SK-N-MC (cell line): ENCODE measurements around the gene MRPL20.
"Not testable (repeated sequence)": the region's sequence is repeated elsewhere in the genome, so short reads cannot be mapped to it uniquely, and the experiment has no call there.

Source experiments
- EZH2 ChIP-seq: fragments of 200-600 bp; sonication (generic); IDR thresholded peaks from one replicate; pipeline ENCODE4 v1.6.1; 2017; ENCODE audit warnings: antibody characterized with exemption
- FOXP2 ChIP-seq: optimal IDR thresholded peaks from 2 replicates; pipeline ENCODE3; 2011; ENCODE audit warnings: mild to moderate bottlenecking, moderate library complexity; ENCODE audit not compliant: insufficient read depth; ENCODE audit errors: extremely low read length, control extremely low read depth
- POLR2AphosphoS5 ChIP-seq: IDR thresholded peaks from 2 replicates; pipeline ENCODE4 v1.6.1; 2012; ENCODE audit warnings: mild to moderate bottlenecking, low read depth, low read length, borderline replicate concordance

GRCh38 chr1:1412311-1412902 lies 5.3 kb upstream of the MRPL20 start:
- not testable (repeated sequence) for TF ChIP-seq POLR2AphosphoS5, EZH2, FOXP2
